GM18517 (cell line): ENCODE measurements around the gene HIPK3.
A peak's percentile ranks its signal among the peaks of the same experiment; 100 is the strongest.
"Not testable (repeated sequence)": the region's sequence is repeated elsewhere in the genome, so short reads cannot be mapped to it uniquely, and the experiment has no call there.

ENCODE experiments used
- ATAC-seq: cut with Tn5 transposase; IDR thresholded peaks from one replicate; pipeline ENCODE4 v1.9.1; 2021; ENCODE audit warnings: mild to moderate bottlenecking, moderate library complexity; ENCODE audit not compliant: unreplicated experiment

The HIPK3 gene

DNA sequence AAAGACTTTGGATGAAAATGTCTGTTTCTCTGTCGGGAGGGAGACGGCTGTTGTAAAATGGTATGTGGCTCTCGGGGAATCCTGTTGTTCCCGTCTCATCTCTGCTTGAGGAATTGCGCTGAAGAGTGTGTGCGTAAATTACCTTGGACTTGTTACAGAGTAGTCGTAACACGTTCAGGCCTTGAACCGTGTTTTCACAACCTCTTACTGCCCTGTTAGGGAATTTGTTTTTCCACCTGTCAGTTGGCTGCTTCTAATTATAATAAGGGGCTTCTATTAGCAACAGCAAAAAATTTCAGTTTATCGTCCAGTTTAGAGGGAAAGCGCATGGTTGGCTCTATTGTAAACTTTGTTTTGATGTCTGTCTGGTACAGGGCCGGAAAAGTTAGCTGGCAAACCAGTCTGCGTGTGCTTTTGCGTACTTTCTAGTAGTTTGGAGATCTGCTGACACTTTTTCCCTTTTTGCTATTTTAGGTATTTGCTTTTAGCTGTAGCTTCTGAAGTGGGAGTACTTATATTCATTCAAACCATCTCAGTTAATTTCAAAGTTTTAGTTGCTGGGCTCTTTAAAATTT lies 1.5 kb downstream of the HIPK3 start:
- peak; percentile 14 for ATAC-seq

- no peak for ATAC-seq
These were observed 2.7 kb downstream of the HIPK3 start for GRCh38 chr11:33259869-33260268.

GRCh38 chr11:33261350-33261749 lies 4.2 kb downstream of the HIPK3 start:
- not testable (repeated sequence) for ATAC-seq

DNA sequence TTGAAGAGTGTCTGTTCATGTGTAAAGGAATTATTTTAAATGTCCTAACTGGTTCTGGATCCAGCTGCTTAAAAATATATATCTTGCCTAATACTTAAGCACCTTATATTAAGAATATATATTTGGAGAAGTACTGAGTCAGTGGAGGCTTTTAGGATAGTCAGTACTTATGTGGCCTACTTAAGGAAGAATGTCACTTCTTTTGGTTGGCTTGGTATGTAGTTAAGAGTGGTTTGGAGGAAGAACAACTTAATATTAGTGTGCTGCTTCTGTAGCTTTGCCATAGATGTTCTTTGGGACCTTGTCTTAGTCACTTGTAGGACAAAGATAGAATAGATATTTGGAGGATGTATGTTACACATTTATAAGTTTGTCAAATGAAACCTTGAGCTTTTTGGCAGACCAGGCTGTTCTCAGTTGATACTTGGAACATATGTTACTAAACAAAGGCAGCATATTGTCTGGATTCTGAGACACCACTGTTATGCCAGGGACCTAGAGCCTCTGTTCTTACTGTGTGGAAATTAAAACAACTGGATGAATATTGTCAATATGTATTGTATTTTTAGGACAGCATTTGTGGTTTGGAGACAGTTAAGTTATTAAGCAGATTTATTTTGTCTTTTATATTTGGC lies 4.9 kb downstream of the HIPK3 start:
- ATAC-seq = no peak

- ATAC-seq = no peak
These were observed 6.4 kb downstream of the HIPK3 start for GRCh38 chr11:33263549-33263948.

DNA sequence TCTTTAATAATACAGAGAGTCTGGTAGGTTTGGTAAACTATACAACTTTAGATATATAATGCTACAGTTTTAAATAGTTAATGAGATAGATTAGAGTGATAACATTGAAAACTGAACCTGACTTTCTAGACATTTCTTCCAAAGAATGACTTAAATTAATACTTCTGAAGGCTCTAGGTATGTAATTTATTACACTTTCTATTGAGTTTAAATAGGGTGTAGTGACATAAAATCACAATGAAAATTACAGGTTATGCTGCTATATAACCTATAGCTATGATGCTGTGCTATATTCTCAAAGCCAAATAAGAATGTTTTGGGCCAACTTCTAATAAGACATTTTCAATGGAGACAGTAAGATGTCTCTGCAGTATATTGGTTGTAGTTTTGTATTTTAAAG lies 7.7 kb downstream of the HIPK3 start:
- ATAC-seq = no peak

DNA sequence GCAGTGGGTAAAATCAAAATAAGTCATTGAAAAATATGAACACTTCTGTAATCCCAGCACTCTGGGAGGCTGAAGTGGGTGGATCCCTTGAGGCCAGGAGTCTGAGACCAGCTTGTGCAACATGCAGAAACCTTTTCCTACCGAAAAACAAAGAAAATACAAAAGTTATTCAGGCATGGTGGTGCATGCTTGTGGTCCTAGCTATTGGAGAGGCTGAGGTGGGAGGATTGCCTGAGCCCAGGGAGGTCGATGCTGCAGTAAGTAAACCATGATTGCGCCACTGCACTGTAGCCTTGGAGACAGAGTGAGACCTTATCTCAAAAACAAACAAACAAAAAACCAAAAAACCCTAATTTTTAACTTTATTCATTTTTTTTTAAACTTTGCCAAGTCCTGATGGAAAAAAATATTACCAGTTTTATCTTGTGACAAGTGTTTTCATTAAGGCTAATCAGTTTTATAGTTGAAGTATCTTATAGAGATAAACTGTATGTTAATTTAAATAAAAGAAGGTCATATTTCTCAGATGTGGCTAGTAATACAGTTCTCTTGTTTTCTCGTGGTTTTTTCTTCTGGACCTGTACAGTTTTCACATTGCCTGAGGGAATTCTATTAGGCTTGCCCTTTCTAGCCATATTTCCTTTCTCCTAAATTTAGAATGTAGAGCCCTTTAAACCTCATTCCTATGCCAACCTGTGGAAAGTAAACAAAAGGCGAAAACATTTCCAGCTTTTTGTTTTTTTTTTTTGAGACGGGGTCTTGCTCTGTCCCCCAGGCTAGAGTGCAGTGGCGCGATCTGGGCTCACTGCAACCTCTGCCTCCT lies 9.4 kb downstream of the HIPK3 start:
- no peak for ATAC-seq

DNA sequence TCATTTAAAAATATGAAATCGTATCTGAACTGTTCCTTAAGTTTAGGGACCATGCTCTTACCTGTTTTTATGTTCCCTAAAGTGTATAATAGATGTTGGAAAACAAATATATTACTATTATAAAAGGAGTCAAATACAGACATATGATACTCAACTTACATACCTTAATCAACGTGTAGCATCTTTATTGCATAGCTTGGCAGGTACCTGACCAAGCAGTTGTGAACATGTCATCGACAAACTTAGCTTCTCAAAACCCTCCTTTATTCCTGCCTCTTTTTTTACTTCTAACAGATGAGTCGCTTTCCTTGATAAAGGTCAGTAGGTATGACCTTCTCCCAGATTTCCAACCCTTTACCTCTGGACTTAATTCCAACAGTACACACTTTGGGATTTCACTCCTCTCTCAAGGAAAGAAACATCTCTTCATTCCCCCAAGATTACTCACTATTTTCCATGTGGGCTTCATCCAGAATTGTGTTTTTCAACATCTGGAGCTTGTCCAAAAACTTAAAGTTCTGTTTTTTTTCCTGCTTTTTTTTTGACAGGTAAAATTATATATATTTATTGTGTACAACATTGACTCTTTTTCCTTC lies 11.9 kb downstream of the HIPK3 start:
- no peak for ATAC-seq

- ATAC-seq = no peak
These were observed 12.6 kb downstream of the HIPK3 start for GRCh38 chr11:33269822-33270221.

- ATAC-seq = no peak
These were observed 13.9 kb downstream of the HIPK3 start for GRCh38 chr11:33271059-33271458.

DNA sequence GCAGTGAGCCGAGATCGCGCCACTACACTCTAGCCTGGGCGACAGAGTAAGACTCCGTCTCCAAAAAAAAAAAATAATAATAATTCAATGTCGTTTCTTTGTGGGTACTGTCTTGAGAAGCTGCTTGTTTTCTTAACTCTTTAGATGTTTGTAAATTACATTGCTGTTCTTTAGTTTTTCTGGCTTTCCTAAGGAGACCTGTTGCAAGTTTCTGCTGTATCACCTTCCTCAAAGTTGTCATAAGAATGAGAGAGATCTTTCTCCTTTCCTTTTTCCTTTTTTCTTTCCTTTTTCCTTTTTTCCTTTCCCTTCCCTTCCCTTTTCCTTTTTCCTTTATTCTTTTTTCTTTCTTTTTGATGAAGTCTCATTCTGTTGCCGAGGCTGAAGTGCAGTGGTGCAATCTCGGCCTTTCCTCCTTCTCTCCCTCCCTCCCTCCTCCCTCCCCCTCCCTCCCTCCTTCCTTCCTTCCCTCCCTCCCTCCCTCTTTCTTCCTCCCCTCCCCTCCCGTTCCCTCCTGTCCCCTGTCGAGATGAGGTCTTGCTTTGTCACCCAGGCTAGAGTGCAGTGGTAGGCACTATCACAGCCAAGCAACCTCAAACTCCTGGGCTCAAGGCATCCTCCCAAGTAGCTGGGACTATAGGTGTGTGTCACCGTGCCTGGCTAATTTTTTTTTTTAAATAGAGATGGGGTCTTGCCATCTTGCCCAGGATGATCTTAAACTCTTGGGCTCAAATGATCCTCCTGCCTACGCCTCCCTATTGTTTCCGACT lies 15.3 kb downstream of the HIPK3 start:
- ATAC-seq = no peak

- ATAC-seq = no peak
These were observed 16.5 kb downstream of the HIPK3 start for GRCh38 chr11:33273656-33274055.

DNA sequence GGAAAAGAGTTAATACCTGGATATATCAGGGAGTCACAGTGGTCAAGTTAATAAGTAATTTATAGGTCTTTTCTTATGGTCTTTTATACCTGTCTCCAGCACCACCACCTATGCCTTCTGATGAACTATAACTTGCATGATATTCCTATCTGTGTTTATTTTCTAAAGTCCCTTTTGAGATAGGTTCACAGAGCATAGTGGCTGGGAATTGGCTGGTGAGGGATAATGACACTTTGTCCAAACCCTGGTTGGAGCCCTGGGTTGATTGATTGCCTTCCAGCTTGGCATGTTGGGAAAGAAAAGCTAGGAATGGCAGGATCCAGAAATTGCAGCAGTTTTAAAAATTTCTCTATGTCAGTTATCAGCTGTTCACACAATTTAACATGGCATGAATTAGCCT lies 23.2 kb downstream of the HIPK3 start:
- no peak for ATAC-seq

DNA sequence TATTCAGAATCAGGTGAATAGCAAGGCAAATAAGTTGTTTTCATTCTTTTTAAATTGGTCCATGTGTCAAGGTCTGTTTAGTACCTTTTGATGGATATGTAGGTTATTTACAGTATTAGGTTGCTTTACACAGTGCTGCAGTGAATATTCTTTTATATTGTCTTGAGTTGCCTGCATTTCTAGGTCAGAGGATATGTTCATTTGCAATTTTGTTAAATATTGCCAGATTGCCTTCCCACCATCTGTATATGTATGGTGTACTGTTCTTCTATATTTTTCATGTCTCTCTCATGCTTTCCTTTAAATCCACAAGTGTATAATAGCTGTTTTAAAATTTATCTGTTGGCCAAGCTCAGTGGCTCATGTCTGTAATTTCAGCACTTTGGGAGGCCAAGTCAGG lies 24.6 kb downstream of the HIPK3 start:
- no peak for ATAC-seq

DNA sequence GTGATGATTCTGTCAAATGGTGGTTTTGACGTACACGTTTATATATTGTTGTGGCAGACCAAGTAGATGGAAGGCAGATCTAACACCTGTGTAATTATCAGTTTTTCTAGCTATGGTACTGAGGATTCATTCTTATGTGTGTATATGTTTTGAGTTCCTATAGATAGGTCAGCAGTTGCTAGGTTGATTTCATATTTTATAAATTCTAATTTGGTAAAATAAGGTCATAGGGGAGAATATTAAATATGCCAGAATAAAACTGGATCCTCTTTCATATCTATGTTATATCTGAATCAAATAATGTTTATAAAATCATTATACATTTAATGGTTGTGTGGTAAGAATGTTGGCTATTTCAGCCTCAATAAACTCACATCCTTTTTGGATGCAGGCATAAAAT lies 27.6 kb downstream of the HIPK3 start:
- no peak for ATAC-seq

GRCh38 chr11:33290319-33290718 lies 33.1 kb downstream of the HIPK3 start:
- no peak for ATAC-seq

- peak; percentile 92 for ATAC-seq
These were observed 34.0 kb downstream of the HIPK3 start for GRCh38 chr11:33291004-33291777.

DNA sequence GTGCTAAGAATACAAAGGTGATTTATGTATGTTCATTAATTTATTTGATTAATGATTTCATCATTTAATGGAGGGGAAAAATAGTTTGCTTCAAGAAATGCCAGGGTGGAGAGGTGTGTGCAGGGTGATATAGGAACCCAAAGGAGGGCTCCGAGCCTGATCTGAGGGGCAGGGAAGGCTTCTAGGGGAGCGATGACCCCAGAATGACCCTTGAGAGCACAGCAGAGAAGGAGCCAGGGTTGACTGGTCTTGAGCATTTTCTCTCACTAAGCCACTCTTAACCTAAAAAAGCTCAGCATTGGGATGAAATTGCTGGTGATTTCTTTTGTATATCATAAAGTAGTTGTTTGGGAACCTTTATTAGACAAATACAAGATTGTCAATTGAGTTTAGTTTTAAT lies 35.1 kb downstream of the HIPK3 start:
- no peak for ATAC-seq

DNA sequence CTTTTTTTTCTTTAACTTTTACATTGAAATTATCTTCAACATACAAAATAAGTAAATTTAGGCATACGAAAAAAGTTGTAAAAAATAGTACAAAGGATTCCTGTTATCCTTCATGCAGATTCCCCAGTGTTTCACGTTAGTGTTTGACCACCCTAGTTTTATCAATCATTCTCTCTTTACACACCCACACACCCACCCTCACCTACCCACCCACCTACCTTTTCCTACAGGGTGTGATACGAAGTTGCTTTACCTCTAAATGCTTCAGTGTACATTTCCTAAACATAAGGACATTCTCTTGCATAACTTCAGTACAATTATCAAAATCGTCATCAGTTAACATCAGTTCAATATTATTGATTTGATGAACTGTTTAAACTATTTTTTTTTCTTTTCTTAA lies 37.0 kb downstream of the HIPK3 start:
- no peak for ATAC-seq

DNA sequence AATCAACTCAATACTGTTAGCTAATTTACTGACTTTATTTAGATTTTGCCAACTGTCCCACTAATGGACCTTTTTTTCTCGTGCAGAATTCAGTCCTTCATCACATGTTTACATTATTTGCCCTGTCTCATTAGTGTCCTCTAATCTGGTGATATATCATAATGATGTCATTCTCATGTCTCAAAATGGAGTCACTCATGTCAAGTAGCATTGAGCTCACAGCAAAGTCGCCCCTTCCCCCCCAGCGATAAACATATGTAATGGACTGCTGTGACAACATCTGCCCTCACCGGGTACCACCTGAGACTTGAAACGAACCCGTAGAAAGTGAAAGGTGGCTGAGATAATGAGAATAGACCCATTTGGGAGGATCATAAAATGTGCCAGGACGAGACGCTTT lies 37.6 kb downstream of the HIPK3 start:
- ATAC-seq = no peak
